Adrenal gland (tissue), 5 donors: Measurements from ENCODE around the gene TNFRSF11A.

Experiments used
- CTCF ChIP-seq, 6 experiments: fragments of 450-650 bp in 4 of 6; fragments of 200-600 bp in 2 of 6; sonication (generic) in 1 of 6; IDR thresholded peaks; 1 replicate in 5 of 6; 2 replicates in 1 of 6; pipeline versions ENCODE4 v1.5.1 to v1.8.0; 2016 to 2021; ENCODE audit warnings: antibody characterized with exemption in 6 of 6, mild to moderate bottlenecking in 2 of 6, moderate library complexity in 1 of 6
- POLR2A ChIP-seq, 2 donors: fragments of 450-650 bp; IDR thresholded peaks; one replicate each; pipeline ENCODE4 v1.6.1; 2017; ENCODE audit warnings: antibody characterized with exemption in 2 of 2, mild to moderate bottlenecking in 2 of 2, moderate library complexity in 1 of 2
- donor health status: DM: no; HTN: no; CAD: no.

- TF ChIP-seq CTCF (IDR thresholded peaks at IDR 0.05): no peak
- no peak for TF ChIP-seq POLR2A (IDR thresholded peaks at IDR 0.05)
Measured at GRCh38 chr18:62432176-62432575, 107.1 kb downstream of the TNFRSF11A start.
